Sigmoid colon (tissue), 7 donors: ENCODE results near the gene MPO. TPM values are rescaled to one million over a fixed set of nuclear protein-coding genes. Genes with fewer than 3 reads are reported as not detected.

Source experiments
- DNase-seq: peaks from one replicate; pipeline ENCODE4 v3.0.0-alpha.2; 2019
- H3K27ac ChIP-seq, 4 donors: fragments of 200-600 bp; sonication (generic); one replicate each; pipeline ENCODE4 v1.5.1; 2016 to 2019; ENCODE audit warnings: mild to moderate bottlenecking in 1 of 4
- H3K27me3 ChIP-seq, 3 donors: fragments of 200-600 bp; sonication (generic); one replicate each; pipeline ENCODE4 v1.5.1; 2019; ENCODE audit warnings: mild to moderate bottlenecking in 1 of 3
- H3K36me3 ChIP-seq, 4 donors: fragments of 200-600 bp; sonication (generic); one replicate each; pipeline ENCODE4 v1.5.1; 2016 to 2019
- H3K4me1 ChIP-seq, 4 donors: fragments of 200-600 bp; sonication (generic); one replicate each; pipeline ENCODE4 v1.5.1; 2017 to 2019
- H3K4me3 ChIP-seq, 4 donors: fragments of 200-600 bp; sonication (generic); one replicate each; pipeline ENCODE4 v1.5.1; 2017 to 2019; ENCODE audit warnings: mild to moderate bottlenecking in 2 of 4, moderate library complexity in 1 of 4
- H3K9me3 ChIP-seq, 4 donors: fragments of 200-600 bp in 3 of 4; sonication (generic) in 3 of 4; one replicate each; pipeline versions ENCODE4 v1.5.1 to v1.6.1; 2013 to 2019
- EP300 ChIP-seq, 4 donors: sonication (generic); formaldehyde crosslinking; IDR thresholded peaks; one replicate each; pipeline ENCODE4 v1.6.1; 2017; ENCODE audit warnings: antibody characterized with exemption in 4 of 4
- POLR2A ChIP-seq, 2 donors: fragments of 450-650 bp; IDR thresholded peaks; one replicate each; pipeline ENCODE4 v1.6.1; 2016; ENCODE audit warnings: antibody characterized with exemption in 2 of 2, mild to moderate bottlenecking in 2 of 2, moderate library complexity in 2 of 2
- POLR2AphosphoS5 ChIP-seq, 4 donors: sonication (generic); formaldehyde crosslinking; IDR thresholded peaks; one replicate each; pipeline ENCODE4 v1.6.1; 2017; ENCODE audit warnings: antibody characterized with exemption in 4 of 4
- WGBS, 2 donors: extraction: QIAGEN DNeasy Blood & Tissue Kit; methylation state at CpG; one replicate each; pipeline ENCODE4 v1.1.7; 2013; 5-methylcytosine and 5-hydroxymethylcytosine counted together
- intact Hi-C: fragments of 100-400 bp; cut with DNase I; formaldehyde crosslinking; loops from one replicate; pipeline ENCODE4 v1.15.1; 2023
- polyA plus RNA-seq, 3 donors: library from polyadenylated mRNA; stranded (reverse); fragments of 200-250 nt; gene quantifications; one replicate each; pipeline ENCODE4 v1.2.3, GENCODE V29; 2013
- total RNA-seq, 4 donors: library from RNA; depleted of rRNA; stranded (reverse); fragments of >200 nt; gene quantifications; one replicate each; pipeline ENCODE4 v1.1.0, GENCODE V29; 2016
- TF ChIP-seq, protein P1 (sequence below), 4 experiments: fragments of 450-650 bp in 3 of 4; fragments of 200-600 bp in 1 of 4; IDR thresholded peaks; one replicate each; pipeline ENCODE4 v1.5.1; 2016 to 2019; ENCODE audit warnings: antibody characterized with exemption in 4 of 4, mild to moderate bottlenecking in 3 of 4, moderate library complexity in 2 of 4
- donor health status: healthy with polysubstance abuse.
- donor health status: Bipolar disorder and iron deficiency.
- donor health status: healthy.

Gene MPO
- total and polyA plus RNA-seq, 7 donors, result 0.36 to 0.44 TPM; not detected in 5

DNA sequence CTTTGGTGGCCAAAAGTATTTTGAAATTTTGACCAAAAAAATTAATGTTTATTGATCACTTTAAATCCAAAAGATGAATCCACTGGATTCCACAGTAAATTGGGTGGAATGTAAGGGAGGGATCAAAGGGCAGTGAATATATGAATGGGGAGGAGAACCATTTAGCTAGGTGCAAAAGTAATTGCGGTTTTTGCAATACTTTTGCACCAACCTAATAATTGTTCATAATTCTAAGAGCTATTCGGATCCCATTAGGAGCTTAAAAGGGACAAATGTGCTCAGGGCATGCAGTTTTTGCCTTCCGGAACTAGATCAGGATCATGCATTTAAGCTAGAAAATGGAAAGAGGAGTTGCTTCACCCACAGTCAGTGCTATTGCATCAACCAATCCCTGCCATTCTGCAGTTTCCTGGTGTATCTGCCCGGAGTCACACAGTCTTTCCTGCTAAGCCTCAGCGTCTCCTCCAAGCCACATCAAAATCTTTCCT, 42.5 kb downstream of the MPO start, which contains the start of gene LPO:
TSS of gene LPO (plus strand) at position 438 of the 488 bp plus-strand sequence. CDS start 4,396 bp downstream, outside the sequence.
- H3K9me3 ChIP-seq, result no peaks in the 10 kb centered on the region
- no peaks in the 10 kb centered on the region for H3K4me1 ChIP-seq
- intact Hi-C loops, result no loop called here
- DNase-seq, result no peak
- WGBS, 2 donors, result 72 to 79% methylated on average over 5 of the region's 5 CpGs
- no peak within 1 kb of the TSS for H3K4me3 ChIP-seq
- peaks cover 0 to 42% (median 18%) of the 10 kb centered on the region in 3 donors for H3K27me3 ChIP-seq
- no peak within 1 kb of the TSS for H3K27ac ChIP-seq
- H3K36me3 ChIP-seq, result no peaks in the 10 kb centered on the region
- TF ChIP-seq POLR2A (IDR thresholded peaks at IDR 0.05) (no peak), POLR2AphosphoS5 (IDR thresholded peaks at IDR 0.05) (no peak), EP300 (IDR thresholded peaks at IDR 0.05) (no peak)
- TF ChIP-seq, protein P1, sequence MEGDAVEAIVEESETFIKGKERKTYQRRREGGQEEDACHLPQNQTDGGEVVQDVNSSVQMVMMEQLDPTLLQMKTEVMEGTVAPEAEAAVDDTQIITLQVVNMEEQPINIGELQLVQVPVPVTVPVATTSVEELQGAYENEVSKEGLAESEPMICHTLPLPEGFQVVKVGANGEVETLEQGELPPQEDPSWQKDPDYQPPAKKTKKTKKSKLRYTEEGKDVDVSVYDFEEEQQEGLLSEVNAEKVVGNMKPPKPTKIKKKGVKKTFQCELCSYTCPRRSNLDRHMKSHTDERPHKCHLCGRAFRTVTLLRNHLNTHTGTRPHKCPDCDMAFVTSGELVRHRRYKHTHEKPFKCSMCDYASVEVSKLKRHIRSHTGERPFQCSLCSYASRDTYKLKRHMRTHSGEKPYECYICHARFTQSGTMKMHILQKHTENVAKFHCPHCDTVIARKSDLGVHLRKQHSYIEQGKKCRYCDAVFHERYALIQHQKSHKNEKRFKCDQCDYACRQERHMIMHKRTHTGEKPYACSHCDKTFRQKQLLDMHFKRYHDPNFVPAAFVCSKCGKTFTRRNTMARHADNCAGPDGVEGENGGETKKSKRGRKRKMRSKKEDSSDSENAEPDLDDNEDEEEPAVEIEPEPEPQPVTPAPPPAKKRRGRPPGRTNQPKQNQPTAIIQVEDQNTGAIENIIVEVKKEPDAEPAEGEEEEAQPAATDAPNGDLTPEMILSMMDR (IDR thresholded peaks at IDR 0.05), result no peak

DNA sequence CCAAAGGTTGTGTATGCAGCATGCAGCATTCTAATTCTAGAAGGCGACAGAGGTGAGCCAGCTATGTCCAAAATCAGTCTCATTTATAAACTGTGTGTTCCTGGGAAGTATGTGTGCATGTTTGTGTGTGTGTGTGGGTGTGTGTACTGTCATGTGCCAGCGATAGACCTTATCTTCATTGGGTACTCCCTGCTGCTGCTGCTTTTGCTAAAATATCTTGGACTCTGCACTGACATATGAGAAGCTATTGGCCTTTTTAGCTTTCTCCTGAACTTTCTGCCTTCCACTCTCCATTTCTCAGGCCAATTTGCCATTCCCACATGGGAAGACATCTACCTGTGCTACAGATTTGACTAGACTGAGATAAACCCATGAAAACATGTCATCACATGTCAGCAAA, 44.3 kb downstream of the MPO start:
- DNase-seq, result no peak
- intact Hi-C loops, result no loop called here
- no peaks in the 10 kb centered on the region for H3K4me1 ChIP-seq
- H3K27ac ChIP-seq, result no peak overlapping the region
- H3K4me3 ChIP-seq, result no peak overlapping the region
- TF ChIP-seq EP300 (IDR thresholded peaks at IDR 0.05) (no peak), POLR2AphosphoS5 (IDR thresholded peaks at IDR 0.05) (no peak), POLR2A (IDR thresholded peaks at IDR 0.05) (no peak)
- TF ChIP-seq, protein P1 (IDR thresholded peaks at IDR 0.05), result no peak
- 81 to 91% methylated on average over 2 of the region's 2 CpGs for WGBS, 2 donors
- no peaks in the 10 kb centered on the region for H3K36me3 ChIP-seq
- H3K27me3 ChIP-seq, result peaks cover 0 to 27% (median 17%) of the 10 kb centered on the region in 3 donors
- no peaks in the 10 kb centered on the region for H3K9me3 ChIP-seq

DNA sequence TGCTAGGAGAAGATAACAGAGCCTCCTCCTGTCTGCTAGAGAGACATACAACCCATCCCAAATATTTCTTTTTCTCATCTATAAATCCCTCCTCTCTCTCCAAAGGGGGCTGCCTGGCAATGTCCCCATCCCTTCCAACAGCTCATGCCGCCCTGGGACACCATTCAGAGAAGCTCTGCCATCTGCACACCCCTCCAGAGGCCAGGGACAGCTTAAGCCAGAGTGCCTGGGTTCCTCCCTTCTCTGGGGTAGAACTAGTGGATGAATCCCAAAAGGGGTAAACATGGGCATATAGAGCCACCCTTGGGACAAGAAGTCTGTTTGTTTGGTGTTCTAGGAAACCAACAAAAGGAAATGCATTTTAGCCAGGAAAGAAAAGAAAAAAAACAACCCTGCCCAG, 44.9 kb downstream of the MPO start:
- Histone ChIP-seq H3K4me1 (no peaks in the 10 kb centered on the region), H3K36me3 (no peaks in the 10 kb centered on the region), H3K4me3 (no peak overlapping the region), H3K9me3 (no peaks in the 10 kb centered on the region), H3K27ac (no peak overlapping the region), H3K27me3 (peaks cover 0 to 27% (median 17%) of the 10 kb centered on the region in 3 donors)
- DNase-seq, result no peak
- TF ChIP-seq, protein P1 (IDR thresholded peaks at IDR 0.05), result no peak
- 67 to 79% methylated on average over 1 of the region's 1 CpG for WGBS, 2 donors
- intact Hi-C loops, result no loop called here

DNA sequence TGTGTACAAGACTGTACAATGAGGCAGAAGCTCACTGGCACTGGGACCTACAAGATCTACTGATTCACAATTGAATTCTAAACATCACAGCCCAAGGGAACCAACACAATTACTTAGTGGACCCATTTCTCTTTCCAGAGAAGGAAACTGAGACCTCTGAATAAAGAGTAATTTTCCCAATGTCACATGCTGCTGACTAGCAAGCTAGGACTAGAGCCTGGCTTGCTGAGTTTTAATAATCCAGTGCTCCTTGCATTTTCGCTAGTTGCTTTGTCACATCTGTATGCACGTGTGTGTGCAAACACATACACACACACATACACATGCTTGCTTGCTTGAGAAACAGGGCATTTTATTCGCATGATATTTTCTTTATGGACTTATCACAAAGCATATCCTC, 46.2 kb downstream of the MPO start:
- TF ChIP-seq POLR2A (IDR thresholded peaks at IDR 0.05) (no peak), EP300 (IDR thresholded peaks at IDR 0.05) (no peak), POLR2AphosphoS5 (IDR thresholded peaks at IDR 0.05) (no peak)
- TF ChIP-seq, protein P1 (IDR thresholded peaks at IDR 0.05), result no peak
- no peak for DNase-seq
- Histone ChIP-seq H3K4me3 (no peak overlapping the region), H3K36me3 (no peaks in the 10 kb centered on the region), H3K27me3 (peaks cover 0 to 17% (median 17%) of the 10 kb centered on the region in 3 donors), H3K4me1 (no peaks in the 10 kb centered on the region), H3K27ac (no peak overlapping the region), H3K9me3 (no peaks in the 10 kb centered on the region)
- 71 to 82% methylated on average over 3 of the region's 3 CpGs for WGBS, 2 donors
- intact Hi-C loops, result no loop called here

DNA sequence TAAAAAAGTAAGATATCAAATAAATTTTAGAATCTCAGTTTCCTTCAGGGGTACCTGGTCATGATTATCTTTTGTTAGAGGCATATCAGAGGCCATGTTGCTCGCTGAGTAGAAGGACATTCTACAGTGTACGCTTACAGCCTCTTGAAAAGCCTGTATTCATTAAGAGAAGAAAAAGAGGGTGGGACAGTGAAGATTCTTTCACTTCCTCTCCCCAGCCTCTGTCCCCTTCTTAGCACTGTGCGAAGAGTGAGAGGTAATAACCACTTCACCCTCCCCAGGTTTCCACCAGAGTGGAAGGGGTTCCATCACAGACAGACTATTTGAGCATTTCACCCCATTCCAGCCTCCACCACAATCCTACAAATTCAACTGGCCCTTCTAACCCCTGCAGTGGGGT, 47.2 kb downstream of the MPO start:
- peaks cover 0 to 23% (median 17%) of the 10 kb centered on the region in 3 donors for H3K27me3 ChIP-seq
- no peak for DNase-seq
- H3K4me3 ChIP-seq, result no peak overlapping the region
- TF ChIP-seq EP300 (IDR thresholded peaks at IDR 0.05), result no peak
- no peak for TF ChIP-seq POLR2AphosphoS5 (IDR thresholded peaks at IDR 0.05)
- TF ChIP-seq, protein P1 (IDR thresholded peaks at IDR 0.05), result no peak
- no peak for TF ChIP-seq POLR2A (IDR thresholded peaks at IDR 0.05)
- H3K27ac ChIP-seq, result no peak overlapping the region
- intact Hi-C loops, result no loop called here
- 60 to 83% methylated on average over 3 of the region's 3 CpGs for WGBS, 2 donors
- no peaks in the 10 kb centered on the region for H3K36me3 ChIP-seq
- no peaks in the 10 kb centered on the region for H3K9me3 ChIP-seq
- no peaks in the 10 kb centered on the region for H3K4me1 ChIP-seq
